GM12865 (cell line): ENCODE results near the gene SLC17A8.

Source experiments
- DNase-seq: peaks from one replicate; pipeline ENCODE4 v3.0.0; 2010; ENCODE audit warnings: low read depth
- H3K4me3 ChIP-seq: 2 replicates; pipeline ENCODE4 v1.5.1; 2011; ENCODE audit warnings: mild to moderate bottlenecking, low read depth, low read length, control low read depth
- CTCF ChIP-seq: IDR thresholded peaks from 2 replicates; pipeline ENCODE4 v1.5.1; 2011; ENCODE audit warnings: low read length, control low read depth, low read depth, inconsistent platforms; ENCODE audit not compliant: insufficient read depth; ENCODE audit errors: missing control alignments

Gene SLC17A8

GRCh38 chr12:100463661-100464060 is 106.8 kb downstream of the SLC17A8 start:
- no peak for DNase-seq
- H3K4me3 ChIP-seq = no peak overlapping the region
- no peak for TF ChIP-seq CTCF

GRCh38 chr12:100464529-100464928 is 107.7 kb downstream of the SLC17A8 start:
- TF ChIP-seq CTCF = no peak
- H3K4me3 ChIP-seq = no peak overlapping the region
- DNase-seq = no peak

- DNase-seq = no peak
- no peak for TF ChIP-seq CTCF
Measured at GRCh38 chr12:100468126-100468525, 111.3 kb downstream of the SLC17A8 start.

More at GRCh38 chr12:100468126-100468525, 111.3 kb downstream of the SLC17A8 start:
- no peak overlapping the region for H3K4me3 ChIP-seq
